GM13977 (cell line): Measurements from ENCODE around the gene TBX2.

Experiments
- DNase-seq: peaks from one replicate; pipeline ENCODE4 v3.0.0; 2012; ENCODE audit warnings: low spot score
- in situ Hi-C: fragments of 300-500 bp; cut with MboI; formaldehyde crosslinking; loops from one replicate; pipeline ENCODE4 v1.12.0; 2022; ENCODE audit warnings: low sequenced_read_pairs, low pct_unique_long_range_greater_than_20kb, mixed read lengths, inconsistent platforms; ENCODE audit not compliant: unreplicated experiment
- TF ChIP-seq, protein P1 (sequence below): IDR thresholded peaks from 2 replicates; pipeline ENCODE4 v1.5.1; 2012; ENCODE audit warnings: mild to moderate bottlenecking, control low read depth; ENCODE audit not compliant: insufficient read depth; ENCODE audit errors: extremely low read depth, missing control alignments

The TBX2 gene

DNA sequence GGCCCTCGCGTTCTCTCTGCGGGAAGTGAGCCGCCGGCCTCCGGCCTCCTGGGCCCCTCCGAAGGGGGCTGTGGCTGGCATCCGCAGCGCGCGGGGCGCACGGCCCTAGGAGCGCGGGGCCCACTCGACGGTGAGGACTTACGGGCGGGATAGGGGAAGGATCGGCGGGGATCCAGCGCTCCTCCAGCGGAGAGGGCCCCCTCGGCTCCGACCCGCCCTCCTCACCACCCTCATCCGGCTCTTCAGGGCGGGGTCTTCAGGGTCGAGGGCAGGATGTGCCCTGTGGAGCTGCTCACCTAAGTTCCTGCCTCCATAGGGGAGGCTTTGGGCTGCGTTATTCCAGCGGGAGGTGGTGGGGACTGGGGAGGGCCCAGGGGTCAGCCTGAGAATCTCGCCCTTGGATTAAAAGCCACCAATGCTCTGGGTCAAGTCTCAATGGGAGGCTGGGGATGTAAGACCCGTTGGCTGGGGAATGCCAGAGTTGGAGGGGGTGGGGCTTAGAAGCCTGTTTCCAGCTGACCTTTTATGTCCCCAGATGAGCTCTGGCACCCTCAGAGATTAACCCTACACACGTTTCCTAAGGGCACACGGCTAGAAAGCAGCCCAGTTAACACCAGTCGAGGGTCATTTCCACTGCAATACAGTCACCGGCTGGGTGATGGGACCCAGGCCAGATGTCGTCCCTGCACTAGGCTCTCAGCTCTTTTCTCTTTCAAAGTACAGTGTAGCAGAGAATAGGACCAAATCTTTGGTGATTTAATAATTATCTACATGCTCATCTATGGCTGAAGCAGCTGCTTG lies 13.4 kb downstream of the TBX2 start:
- in situ Hi-C loops, result loop anchor here (25.0 kb wide), 1 partner anchor 424 kb away; no protein-coding TSS in a partner anchor

DNA sequence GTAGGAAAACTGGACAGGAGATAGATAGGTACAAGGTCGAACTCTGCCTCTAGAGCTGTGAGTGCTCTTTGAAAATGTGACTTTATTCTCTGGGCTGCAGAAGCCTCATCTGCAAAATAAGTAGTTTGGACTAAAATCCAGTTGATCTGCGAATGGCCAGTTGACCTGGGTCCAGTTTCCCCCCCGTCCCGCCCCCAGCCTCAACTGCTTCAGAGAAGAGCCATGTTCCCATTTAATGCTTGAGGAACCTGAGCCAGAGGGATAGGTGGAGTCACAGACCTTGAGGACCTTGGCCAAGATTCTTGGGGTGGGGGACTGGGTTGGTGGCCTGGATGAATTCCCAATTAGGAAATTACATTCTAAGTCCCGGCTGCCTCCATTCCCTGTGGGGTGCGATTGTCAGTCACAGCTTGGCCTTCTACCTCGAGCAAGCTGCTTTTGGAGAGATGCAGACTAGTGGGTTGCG lies 14.1 kb downstream of the TBX2 start:
- in situ Hi-C loops, result loop anchor here (25.0 kb wide), 1 partner anchor 424 kb away; no protein-coding TSS in a partner anchor
- no peak for DNase-seq

More for the DNA sequence above, 13.4 kb downstream of the TBX2 start:
- DNase-seq, result peak; percentile 33
- TF ChIP-seq, protein P1, sequence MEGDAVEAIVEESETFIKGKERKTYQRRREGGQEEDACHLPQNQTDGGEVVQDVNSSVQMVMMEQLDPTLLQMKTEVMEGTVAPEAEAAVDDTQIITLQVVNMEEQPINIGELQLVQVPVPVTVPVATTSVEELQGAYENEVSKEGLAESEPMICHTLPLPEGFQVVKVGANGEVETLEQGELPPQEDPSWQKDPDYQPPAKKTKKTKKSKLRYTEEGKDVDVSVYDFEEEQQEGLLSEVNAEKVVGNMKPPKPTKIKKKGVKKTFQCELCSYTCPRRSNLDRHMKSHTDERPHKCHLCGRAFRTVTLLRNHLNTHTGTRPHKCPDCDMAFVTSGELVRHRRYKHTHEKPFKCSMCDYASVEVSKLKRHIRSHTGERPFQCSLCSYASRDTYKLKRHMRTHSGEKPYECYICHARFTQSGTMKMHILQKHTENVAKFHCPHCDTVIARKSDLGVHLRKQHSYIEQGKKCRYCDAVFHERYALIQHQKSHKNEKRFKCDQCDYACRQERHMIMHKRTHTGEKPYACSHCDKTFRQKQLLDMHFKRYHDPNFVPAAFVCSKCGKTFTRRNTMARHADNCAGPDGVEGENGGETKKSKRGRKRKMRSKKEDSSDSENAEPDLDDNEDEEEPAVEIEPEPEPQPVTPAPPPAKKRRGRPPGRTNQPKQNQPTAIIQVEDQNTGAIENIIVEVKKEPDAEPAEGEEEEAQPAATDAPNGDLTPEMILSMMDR, result no peak

DNA sequence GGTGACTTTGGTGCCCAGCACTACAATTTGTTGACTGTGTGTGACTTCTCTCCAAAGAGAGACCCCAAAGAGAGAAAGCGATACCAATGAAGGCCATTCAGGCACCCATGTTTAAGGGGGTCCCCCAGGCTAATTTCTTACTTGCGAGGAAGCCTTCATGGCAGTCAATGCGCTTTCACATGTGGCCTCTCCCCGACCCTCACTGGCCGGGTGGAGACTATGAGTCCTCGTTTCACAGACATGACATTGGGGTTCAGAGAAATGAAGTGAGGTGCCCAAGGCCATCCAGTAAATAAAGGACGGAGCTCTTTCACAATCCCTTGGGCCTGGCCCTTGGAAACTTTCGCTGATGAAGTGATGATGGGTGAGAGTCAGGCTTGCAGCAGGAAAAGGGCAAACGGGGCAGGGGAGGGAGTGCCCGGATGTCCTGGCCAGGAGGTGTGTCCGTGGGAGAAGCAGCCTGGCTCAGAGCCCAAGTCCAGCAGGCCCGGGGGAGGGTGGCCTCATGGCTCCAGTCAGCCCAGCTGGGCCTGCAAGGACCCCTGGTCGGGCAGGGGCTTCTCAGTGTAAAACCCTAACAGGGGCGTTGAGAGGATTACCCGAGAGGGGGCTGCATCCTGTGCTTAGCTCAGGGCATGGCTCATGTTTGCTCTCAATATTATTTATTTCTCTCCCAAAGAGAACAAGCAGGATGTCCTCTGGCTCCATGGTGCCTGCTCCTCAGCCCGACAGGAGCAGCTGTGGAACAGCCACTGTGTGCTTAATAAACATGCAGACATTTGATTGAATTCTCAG lies 14.7 kb downstream of the TBX2 start:
- in situ Hi-C loops, result loop anchor here (25.0 kb wide), 1 partner anchor 423 kb away; no protein-coding TSS in a partner anchor
- peak; percentile 16 for DNase-seq
- TF ChIP-seq, protein P1, result no peak

More for the DNA sequence above, 14.1 kb downstream of the TBX2 start:
- TF ChIP-seq, protein P1, result no peak

DNA sequence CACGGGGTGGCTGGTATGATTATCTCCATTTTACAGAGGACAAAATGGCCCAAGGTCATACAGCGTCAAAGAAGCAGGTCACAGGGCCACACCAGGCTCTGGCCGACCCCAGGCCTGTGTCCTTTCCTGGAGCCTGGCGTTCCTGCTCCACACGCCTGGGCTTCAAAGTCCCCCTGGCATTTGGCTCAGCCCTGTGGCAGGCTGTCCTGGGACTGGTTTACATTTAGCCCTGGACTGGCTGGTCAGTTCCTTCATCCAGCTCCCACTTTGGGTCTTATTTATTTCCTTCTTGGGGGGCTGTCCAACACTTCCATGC lies 15.3 kb downstream of the TBX2 start:
- in situ Hi-C loops, result loop anchor here (25.0 kb wide), 1 partner anchor 422 kb away; no protein-coding TSS in a partner anchor
- TF ChIP-seq, protein P1, result no peak
- no peak for DNase-seq

DNA sequence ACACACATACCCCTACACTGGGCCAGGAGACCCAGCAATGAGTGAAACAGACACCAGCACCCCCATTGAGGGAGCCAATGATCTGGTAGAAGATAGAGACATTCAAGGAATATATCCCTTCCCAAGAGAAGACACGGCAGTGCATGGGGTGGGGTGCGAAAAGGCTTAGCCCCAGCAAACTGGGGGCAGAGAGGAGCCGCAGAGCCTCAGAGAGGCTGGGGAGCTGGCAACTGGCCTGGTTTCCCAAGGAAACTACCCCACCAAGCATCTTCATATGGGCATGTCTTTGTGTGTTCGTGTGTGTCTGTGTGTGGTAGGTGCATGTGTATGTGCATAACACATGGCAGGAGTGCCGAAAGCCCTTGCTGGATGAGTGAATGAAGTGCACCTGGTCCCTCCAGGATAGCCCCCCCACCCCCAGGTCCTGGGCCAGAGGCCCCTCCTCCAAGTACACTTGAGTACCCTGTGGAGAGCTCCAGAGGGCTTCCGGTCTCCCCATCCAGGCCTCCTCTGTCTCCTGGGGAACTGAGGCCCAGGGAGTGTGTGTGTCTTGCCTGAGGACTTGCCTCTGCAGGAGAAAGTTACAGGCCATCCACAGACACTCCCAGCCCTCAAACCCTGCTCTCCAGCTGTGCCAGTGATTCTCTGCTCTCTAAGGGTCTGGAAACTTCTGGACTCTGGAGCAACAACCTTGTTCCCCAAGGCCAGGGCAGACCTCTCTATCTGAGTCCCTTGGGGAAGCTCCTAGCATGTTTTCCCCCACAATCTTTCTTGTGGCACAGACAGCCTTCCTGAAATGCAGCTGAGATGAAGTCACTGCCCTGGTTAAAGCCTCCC lies 15.9 kb downstream of the TBX2 start:
- TF ChIP-seq, protein P1, result no peak
- peak; percentile 21 for DNase-seq
- in situ Hi-C loops, result loop anchor here (25.0 kb wide), 1 partner anchor 422 kb away; no protein-coding TSS in a partner anchor

DNA sequence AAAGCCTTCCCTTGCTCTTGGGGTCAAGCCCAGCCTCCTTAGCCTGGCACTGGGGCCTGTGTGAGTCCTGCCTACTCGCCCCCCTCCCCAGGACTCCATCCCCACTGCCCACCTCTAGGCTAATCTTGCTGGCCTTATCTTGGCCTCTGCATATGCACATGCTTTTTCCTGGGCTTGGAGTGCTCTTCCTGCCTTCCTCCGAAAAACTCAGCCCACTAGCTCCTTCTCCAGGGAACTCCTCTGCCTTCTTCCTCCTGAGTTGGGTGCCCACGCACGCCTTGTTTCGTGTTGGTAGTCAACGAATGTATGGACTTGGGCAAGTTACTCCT lies 16.5 kb downstream of the TBX2 start:
- DNase-seq, result no peak
- in situ Hi-C loops, result loop anchor here (25.0 kb wide), 1 partner anchor 421 kb away; no protein-coding TSS in a partner anchor

More for the DNA sequence above, 16.5 kb downstream of the TBX2 start:
- TF ChIP-seq, protein P1, result no peak
